ENCODE data around the gene RASEF. TPM values are rescaled to one million over a fixed set of nuclear protein-coding genes. Genes with fewer than 3 reads are reported as not detected.

RASEF gene
- total RNA-seq, 2 donors from 2014 or later, result not detected

GRCh38 chr9:83036043-83036442, 26.9 kb downstream of the RASEF start:
- ATAC-seq (no peak), DNase-seq (ENCODE audit: low spot score) (no peak)
- Mint-ChIP-seq H3K4me3 (no peak overlapping the region), H3K9me3 (peaks cover 10% of the 10 kb centered on the region), H3K36me3 (no peaks in the 10 kb centered on the region), H3K27ac (no peak overlapping the region), H3K4me1 (ENCODE audit: low read depth in 2 of 2) (no peaks in the 10 kb centered on the region), H3K27me3 (no peaks in the 10 kb centered on the region)

GRCh38 chr9:83035143-83035542, 27.8 kb downstream of the RASEF start:
- no peaks in the 10 kb centered on the region for H3K36me3 Mint-ChIP-seq
- no peak overlapping the region for H3K4me3 Mint-ChIP-seq
- H3K4me1 Mint-ChIP-seq (ENCODE audit: low read depth in 2 of 2), result no peaks in the 10 kb centered on the region
- no peaks in the 10 kb centered on the region for H3K27me3 Mint-ChIP-seq
- no peak overlapping the region for H3K27ac Mint-ChIP-seq
- DNase-seq (ENCODE audit: low spot score) (no peak), ATAC-seq (no peak)
- H3K9me3 Mint-ChIP-seq, result peaks cover 14% of the 10 kb centered on the region

- Mint-ChIP-seq H3K27ac (no peak overlapping the region), H3K4me1 (ENCODE audit: low read depth in 2 of 2) (no peaks in the 10 kb centered on the region), H3K9me3 (peaks cover 14% of the 10 kb centered on the region), H3K27me3 (no peaks in the 10 kb centered on the region), H3K36me3 (no peaks in the 10 kb centered on the region), H3K4me3 (no peak overlapping the region)
- no peak for DNase-seq (ENCODE audit: low spot score)
- ATAC-seq, result no peak
These were observed 28.4 kb downstream of the RASEF start for GRCh38 chr9:83034587-83034986.

- H3K27ac Mint-ChIP-seq, result no peak overlapping the region
- ATAC-seq (no peak), DNase-seq (ENCODE audit: low spot score) (no peak)
- H3K27me3 Mint-ChIP-seq, result no peaks in the 10 kb centered on the region
- H3K36me3 Mint-ChIP-seq, result no peaks in the 10 kb centered on the region
- peaks cover 14% of the 10 kb centered on the region for H3K9me3 Mint-ChIP-seq
- no peaks in the 10 kb centered on the region for H3K4me1 Mint-ChIP-seq (ENCODE audit: low read depth in 2 of 2)
- no peak overlapping the region for H3K4me3 Mint-ChIP-seq
These were observed 28.9 kb downstream of the RASEF start for GRCh38 chr9:83034026-83034425.

- Mint-ChIP-seq H3K27ac (no peak overlapping the region), H3K9me3 (peaks cover 14% of the 10 kb centered on the region), H3K4me3 (no peak overlapping the region), H3K36me3 (no peaks in the 10 kb centered on the region), H3K4me1 (ENCODE audit: low read depth in 2 of 2) (no peaks in the 10 kb centered on the region), H3K27me3 (no peaks in the 10 kb centered on the region)
- no peak for ATAC-seq
- DNase-seq (ENCODE audit: low spot score), result no peak
These were observed 30.8 kb downstream of the RASEF start for GRCh38 chr9:83032065-83032625.

GRCh38 chr9:83030391-83031107, 32.4 kb downstream of the RASEF start:
- DNase-seq (ENCODE audit: low spot score), result no peak
- H3K9me3 Mint-ChIP-seq, result peaks cover 8% of the 10 kb centered on the region
- no peak overlapping the region for H3K4me3 Mint-ChIP-seq
- no peaks in the 10 kb centered on the region for H3K4me1 Mint-ChIP-seq (ENCODE audit: low read depth in 2 of 2)
- H3K27ac Mint-ChIP-seq, result no peak overlapping the region
- no peaks in the 10 kb centered on the region for H3K27me3 Mint-ChIP-seq
- no peak for ATAC-seq
- no peaks in the 10 kb centered on the region for H3K36me3 Mint-ChIP-seq

- Mint-ChIP-seq H3K36me3 (no peaks in the 10 kb centered on the region), H3K27ac (no peak overlapping the region), H3K27me3 (no peaks in the 10 kb centered on the region), H3K4me3 (no peak overlapping the region), H3K4me1 (ENCODE audit: low read depth in 2 of 2) (no peaks in the 10 kb centered on the region), H3K9me3 (peaks cover 8% of the 10 kb centered on the region)
- DNase-seq (ENCODE audit: low spot score) (no peak), ATAC-seq (no peak)
These were observed 33.3 kb downstream of the RASEF start for GRCh38 chr9:83029531-83030137.

GRCh38 chr9:83027153-83027891, 35.6 kb downstream of the RASEF start:
- DNase-seq (ENCODE audit: low spot score) (no peak), ATAC-seq (no peak)
- Mint-ChIP-seq H3K9me3 (peaks cover 4% of the 10 kb centered on the region), H3K36me3 (no peaks in the 10 kb centered on the region), H3K27me3 (no peaks in the 10 kb centered on the region), H3K27ac (no peak overlapping the region), H3K4me1 (ENCODE audit: low read depth in 2 of 2) (no peaks in the 10 kb centered on the region), H3K4me3 (no peak overlapping the region)

- peaks cover 6% of the 10 kb centered on the region for H3K9me3 Mint-ChIP-seq
- H3K4me3 Mint-ChIP-seq, result no peak overlapping the region
- no peaks in the 10 kb centered on the region for H3K36me3 Mint-ChIP-seq
- no peak for DNase-seq (ENCODE audit: low spot score)
- ATAC-seq, result no peak
- H3K27ac Mint-ChIP-seq, result no peak overlapping the region
- H3K27me3 Mint-ChIP-seq, result no peaks in the 10 kb centered on the region
- H3K4me1 Mint-ChIP-seq (ENCODE audit: low read depth in 2 of 2), result no peaks in the 10 kb centered on the region
These were observed 38.3 kb downstream of the RASEF start for GRCh38 chr9:83024506-83025125.

GRCh38 chr9:83023151-83023550, 39.8 kb downstream of the RASEF start:
- Mint-ChIP-seq H3K27me3 (no peaks in the 10 kb centered on the region), H3K4me3 (no peak overlapping the region), H3K4me1 (ENCODE audit: low read depth in 2 of 2) (no peaks in the 10 kb centered on the region), H3K27ac (no peak overlapping the region), H3K9me3 (peaks cover 7% of the 10 kb centered on the region), H3K36me3 (no peaks in the 10 kb centered on the region)
- ATAC-seq (no peak), DNase-seq (ENCODE audit: low spot score) (no peak)

GRCh38 chr9:83020864-83021263, 42.1 kb downstream of the RASEF start:
- H3K36me3 Mint-ChIP-seq, result no peaks in the 10 kb centered on the region
- no peaks in the 10 kb centered on the region for H3K4me1 Mint-ChIP-seq (ENCODE audit: low read depth in 2 of 2)
- DNase-seq (ENCODE audit: low spot score) (no peak), ATAC-seq (no peak)
- H3K27ac Mint-ChIP-seq, result no peak overlapping the region
- peaks cover 7% of the 10 kb centered on the region for H3K9me3 Mint-ChIP-seq
- no peak overlapping the region for H3K4me3 Mint-ChIP-seq
- no peaks in the 10 kb centered on the region for H3K27me3 Mint-ChIP-seq

- no peaks in the 10 kb centered on the region for H3K27me3 Mint-ChIP-seq
- H3K4me3 Mint-ChIP-seq, result no peak overlapping the region
- H3K9me3 Mint-ChIP-seq, result peaks cover 7% of the 10 kb centered on the region
- ATAC-seq (no peak), DNase-seq (ENCODE audit: low spot score) (no peak)
- H3K36me3 Mint-ChIP-seq, result no peaks in the 10 kb centered on the region
- H3K4me1 Mint-ChIP-seq (ENCODE audit: low read depth in 2 of 2), result no peaks in the 10 kb centered on the region
- H3K27ac Mint-ChIP-seq, result no peak overlapping the region
These were observed 42.6 kb downstream of the RASEF start for GRCh38 chr9:83020327-83020726.

GRCh38 chr9:83019246-83019645, 43.7 kb downstream of the RASEF start:
- Mint-ChIP-seq H3K4me1 (ENCODE audit: low read depth in 2 of 2) (no peaks in the 10 kb centered on the region), H3K36me3 (no peaks in the 10 kb centered on the region), H3K9me3 (peaks cover 7% of the 10 kb centered on the region), H3K27me3 (no peaks in the 10 kb centered on the region), H3K4me3 (no peak overlapping the region), H3K27ac (no peak overlapping the region)
- ATAC-seq (no peak), DNase-seq (ENCODE audit: low spot score) (no peak)

- DNase-seq (ENCODE audit: low spot score), result no peak
- Mint-ChIP-seq H3K27ac (no peak overlapping the region), H3K36me3 (no peaks in the 10 kb centered on the region), H3K27me3 (no peaks in the 10 kb centered on the region), H3K9me3 (peaks cover 7% of the 10 kb centered on the region), H3K4me1 (ENCODE audit: low read depth in 2 of 2) (peaks cover 0 to 3% of the 10 kb centered on the region in 2 donors), H3K4me3 (no peak overlapping the region)
- ATAC-seq, result no peak
These were observed 47.0 kb downstream of the RASEF start for GRCh38 chr9:83015897-83016296.
